Transverse colon (tissue), 4 donors: ENCODE results near the gene RNGTT. TPM values are rescaled to one million over a fixed set of nuclear protein-coding genes. Genes with fewer than 3 reads are reported as not detected.

Source experiments
- DNase-seq: peaks from one replicate; pipeline ENCODE4 v3.0.0-alpha.2; 2019
- H3K27ac ChIP-seq, 4 donors: fragments of 200-600 bp; sonication (generic); 2 replicates each; pipeline ENCODE4 v1.5.1; 2016 to 2018; ENCODE audit warnings: inconsistent platforms in 4 of 4
- H3K27me3 ChIP-seq: fragments of 200-600 bp; sonication (generic); 2 replicates; pipeline ENCODE4 v1.5.1; 2017; ENCODE audit warnings: inconsistent platforms
- H3K36me3 ChIP-seq, 4 donors: fragments of 200-600 bp; sonication (generic); 2 replicates each; pipeline ENCODE4 v1.5.1; 2017 to 2019; ENCODE audit warnings: inconsistent platforms in 4 of 4
- H3K4me1 ChIP-seq, 4 donors: fragments of 200-600 bp; sonication (generic); 2 replicates each; pipeline ENCODE4 v1.5.1; 2017 to 2020; ENCODE audit warnings: inconsistent platforms in 4 of 4
- H3K4me3 ChIP-seq, 4 donors: fragments of 200-600 bp; sonication (generic); 1 replicate in 1 of 4; 2 replicates in 3 of 4; pipeline versions ENCODE4 v1.5.1 to v1.6.1; 2017 to 2019; ENCODE audit warnings: inconsistent platforms in 4 of 4
- H3K9me3 ChIP-seq, 2 donors: fragments of 200-600 bp; sonication (generic); 2 replicates each; pipeline ENCODE4 v1.5.1; 2017 to 2019; ENCODE audit warnings: inconsistent platforms in 2 of 2
- CTCF ChIP-seq, 5 experiments: fragments of 200-600 bp in 3 of 5; fragments of 450-650 bp in 2 of 5; sonication (generic) in 3 of 5; IDR thresholded peaks; 1 replicate in 2 of 5; 2 replicates in 3 of 5; pipeline ENCODE4 v1.5.1; 2016 to 2017; ENCODE audit warnings: antibody characterized with exemption in 5 of 5, inconsistent platforms in 3 of 5, mild to moderate bottlenecking in 2 of 5, moderate library complexity in 1 of 5
- EP300 ChIP-seq: sonication (generic); formaldehyde crosslinking; IDR thresholded peaks from one replicate; pipeline ENCODE4 v1.6.1; 2017; ENCODE audit warnings: antibody characterized with exemption, low read depth
- POLR2A ChIP-seq: fragments of 450-650 bp; IDR thresholded peaks from one replicate; pipeline ENCODE4 v1.6.1; 2016; ENCODE audit warnings: antibody characterized with exemption, mild to moderate bottlenecking, moderate library complexity
- POLR2AphosphoS5 ChIP-seq, 3 donors: sonication (generic); formaldehyde crosslinking; IDR thresholded peaks; one replicate each; pipeline ENCODE4 v1.6.1; 2016; ENCODE audit warnings: antibody characterized with exemption in 3 of 3
- WGBS, 2 donors: methylation state at CpG; one replicate each; pipeline ENCODE4 v1.1.5; 2018; ENCODE audit warnings: low coverage in 1 of 2; 5-methylcytosine and 5-hydroxymethylcytosine counted together
- in situ Hi-C, 4 donors: fragments of 200-750 bp; cut with MboI; loops; one replicate each; pipeline versions ENCODE4 v1.15.0 to v1.15.1; 2017; ENCODE audit warnings: low sequenced_read_pairs in 3 of 4, low pct_ligation_motif_present in 1 of 4, low pct_unique_long_range_greater_than_20kb in 1 of 4
- intact Hi-C: fragments of 100-400 bp; cut with DNase I; formaldehyde crosslinking; loops from one replicate; pipeline ENCODE4 v1.15.1; 2023; ENCODE audit warnings: low total_unique reads
- total RNA-seq, 4 donors: library from RNA; depleted of rRNA; stranded (reverse); fragments of >200 nt; gene quantifications; one replicate each; pipeline ENCODE4 v1.1.0, GENCODE V29; 2016

RNGTT gene
- total RNA-seq, 4 donors from 2014 or later, result 5.4 to 20.9 (median 15.2) TPM

DNA sequence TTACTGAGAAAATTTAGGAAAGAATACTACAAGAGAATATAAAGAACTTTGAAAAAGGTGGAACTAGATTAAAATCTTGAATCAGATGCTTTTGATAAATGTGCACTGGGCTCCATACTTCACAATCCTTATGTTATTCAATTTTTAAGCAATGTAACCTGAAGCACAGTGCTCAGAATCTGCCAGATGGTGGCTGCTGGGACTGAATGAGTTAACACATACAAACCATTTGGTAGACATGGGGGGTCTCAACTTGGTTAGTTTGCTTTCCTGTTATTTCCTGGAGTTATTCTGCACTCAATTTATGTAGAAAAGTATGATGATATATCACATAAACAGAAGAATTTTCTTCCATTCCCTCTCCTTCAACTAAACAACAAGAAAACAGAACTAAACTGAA, 326.5 kb downstream of the RNGTT start:
- Histone ChIP-seq H3K27ac (no peak overlapping the region), H3K9me3 (no peaks in the 10 kb centered on the region), H3K27me3 (no peaks in the 10 kb centered on the region), H3K4me3 (no peak overlapping the region), H3K36me3 (no peaks in the 10 kb centered on the region), H3K4me1 (no peaks in the 10 kb centered on the region)
- no peak for DNase-seq
- intact Hi-C loops (no loop called here), in situ Hi-C loops (no loop called here)
- TF ChIP-seq POLR2AphosphoS5 (IDR thresholded peaks at IDR 0.05) (no peak), POLR2A (no peak), CTCF (IDR thresholded peaks at IDR 0.05) (no peak), EP300 (no peak)

- H3K27me3 ChIP-seq, result no peaks in the 10 kb centered on the region
- no peak overlapping the region for H3K4me3 ChIP-seq
- 87 to 91% methylated on average over 3 of the region's 3 CpGs for WGBS, 2 donors
- no peak for DNase-seq
- H3K9me3 ChIP-seq, result no peaks in the 10 kb centered on the region
- in situ Hi-C loops (no loop called here), intact Hi-C loops (no loop called here)
- no peaks in the 10 kb centered on the region for H3K4me1 ChIP-seq
- H3K36me3 ChIP-seq, result no peaks in the 10 kb centered on the region
- TF ChIP-seq CTCF (IDR thresholded peaks at IDR 0.05) (no peak), POLR2A (no peak), EP300 (no peak), POLR2AphosphoS5 (IDR thresholded peaks at IDR 0.05) (no peak)
- no peak overlapping the region for H3K27ac ChIP-seq
Measured at GRCh38 chr6:88633782-88634181, 329.6 kb downstream of the RNGTT start.

GRCh38 chr6:88631830-88632229, 331.6 kb downstream of the RNGTT start:
- intact Hi-C loops, result no loop called here
- no peak overlapping the region for H3K4me3 ChIP-seq
- TF ChIP-seq CTCF (IDR thresholded peaks at IDR 0.05), result no peak
- no peak for TF ChIP-seq EP300
- no peak for TF ChIP-seq POLR2A
- TF ChIP-seq POLR2AphosphoS5 (IDR thresholded peaks at IDR 0.05), result no peak
- no peak for DNase-seq
- WGBS, 2 donors, result 87 to 100% methylated on average over 1 to 4 of the region's 4 CpGs
- no peaks in the 10 kb centered on the region for H3K36me3 ChIP-seq
- H3K27ac ChIP-seq, result no peak overlapping the region
- H3K9me3 ChIP-seq, result no peaks in the 10 kb centered on the region
- in situ Hi-C loops, result no loop called here
- H3K4me1 ChIP-seq, result no peaks in the 10 kb centered on the region
- H3K27me3 ChIP-seq, result no peaks in the 10 kb centered on the region

DNA sequence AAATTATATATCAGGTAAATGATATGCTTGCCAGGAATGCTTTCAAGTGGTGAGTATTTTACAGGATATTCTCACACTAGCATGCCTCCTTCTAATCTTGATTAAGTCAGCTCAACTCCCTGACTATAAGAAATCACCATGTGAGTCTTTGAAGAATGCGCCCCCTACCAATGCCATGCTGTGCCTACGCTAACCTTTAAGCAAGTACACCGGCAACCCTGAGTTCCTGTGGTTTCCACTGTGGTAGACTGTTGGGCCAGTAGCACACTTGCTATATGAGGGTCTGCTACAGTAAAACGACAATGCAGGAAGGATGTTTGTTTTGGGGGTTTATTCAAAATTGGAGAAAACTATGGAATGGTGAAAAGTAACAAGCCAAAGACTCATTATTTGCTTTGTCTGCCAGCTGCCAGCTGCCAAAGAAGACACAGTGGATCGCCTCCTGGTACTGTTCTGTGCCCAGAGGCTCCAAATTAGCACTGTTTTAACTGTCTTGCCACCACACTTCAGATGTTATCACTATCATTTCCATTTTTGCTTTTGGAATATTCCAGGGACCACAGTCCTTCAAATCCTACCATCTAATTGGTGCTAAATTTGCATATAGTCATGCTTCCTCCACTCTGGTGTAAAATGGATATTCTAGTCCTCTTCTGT, 333.5 kb downstream of the RNGTT start:
- 48 to 97% methylated on average over 3 to 5 of the region's 5 CpGs for WGBS, 2 donors
- Histone ChIP-seq H3K4me1 (no peaks in the 10 kb centered on the region), H3K27me3 (no peaks in the 10 kb centered on the region), H3K9me3 (no peaks in the 10 kb centered on the region), H3K4me3 (no peak overlapping the region), H3K27ac (no peak overlapping the region), H3K36me3 (no peaks in the 10 kb centered on the region)
- intact Hi-C loops (no loop called here), in situ Hi-C loops (no loop called here)
- no peak for DNase-seq
- no peak for TF ChIP-seq POLR2AphosphoS5 (IDR thresholded peaks at IDR 0.05)
- TF ChIP-seq CTCF (IDR thresholded peaks at IDR 0.05), result no peak
- no peak for TF ChIP-seq POLR2A
- TF ChIP-seq EP300, result no peak
